Measurements from ENCODE around the gene KIF2C. TPM values are rescaled to one million over a fixed set of nuclear protein-coding genes. Genes with fewer than 3 reads are reported as not detected.

Gene KIF2C
- total RNA-seq, 4 donors from 2014 or later, result 2.5 to 8.3 (median 3.5) TPM

DNA sequence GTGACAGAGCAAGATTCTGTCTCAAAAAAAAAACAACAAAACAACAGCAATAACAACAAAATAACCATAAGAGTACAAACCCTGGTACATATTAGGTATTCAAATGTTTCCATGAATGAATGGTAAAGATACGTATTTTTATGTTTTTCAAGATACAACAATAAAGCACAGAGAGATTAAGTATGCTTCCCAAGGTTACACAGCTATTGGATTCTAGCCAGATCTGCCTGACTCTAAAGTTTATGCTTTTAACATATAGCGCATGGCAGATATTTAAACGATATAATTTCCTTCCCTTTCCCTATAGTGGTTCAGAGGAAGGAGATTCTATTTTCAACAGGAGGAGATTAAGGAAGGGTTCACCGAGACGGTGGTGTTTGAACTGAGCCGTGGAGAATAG, 34.2 kb upstream of the KIF2C start:
- Histone ChIP-seq H3K4me3 (no peak overlapping the region), H3K27me3 (no peaks in the 10 kb centered on the region), H3K27ac (no peak overlapping the region), H3K4me1 (peaks cover 0 to 8% (median 0%) of the 10 kb centered on the region in 4 donors), H3K36me3 (no peaks in the 10 kb centered on the region), H3K9me3 (no peaks in the 10 kb centered on the region)
- TF ChIP-seq, protein P1, sequence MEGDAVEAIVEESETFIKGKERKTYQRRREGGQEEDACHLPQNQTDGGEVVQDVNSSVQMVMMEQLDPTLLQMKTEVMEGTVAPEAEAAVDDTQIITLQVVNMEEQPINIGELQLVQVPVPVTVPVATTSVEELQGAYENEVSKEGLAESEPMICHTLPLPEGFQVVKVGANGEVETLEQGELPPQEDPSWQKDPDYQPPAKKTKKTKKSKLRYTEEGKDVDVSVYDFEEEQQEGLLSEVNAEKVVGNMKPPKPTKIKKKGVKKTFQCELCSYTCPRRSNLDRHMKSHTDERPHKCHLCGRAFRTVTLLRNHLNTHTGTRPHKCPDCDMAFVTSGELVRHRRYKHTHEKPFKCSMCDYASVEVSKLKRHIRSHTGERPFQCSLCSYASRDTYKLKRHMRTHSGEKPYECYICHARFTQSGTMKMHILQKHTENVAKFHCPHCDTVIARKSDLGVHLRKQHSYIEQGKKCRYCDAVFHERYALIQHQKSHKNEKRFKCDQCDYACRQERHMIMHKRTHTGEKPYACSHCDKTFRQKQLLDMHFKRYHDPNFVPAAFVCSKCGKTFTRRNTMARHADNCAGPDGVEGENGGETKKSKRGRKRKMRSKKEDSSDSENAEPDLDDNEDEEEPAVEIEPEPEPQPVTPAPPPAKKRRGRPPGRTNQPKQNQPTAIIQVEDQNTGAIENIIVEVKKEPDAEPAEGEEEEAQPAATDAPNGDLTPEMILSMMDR (IDR thresholded peaks at IDR 0.05), result no peak
- TF ChIP-seq POLR2A (IDR thresholded peaks at IDR 0.05), result no peak
- DNase-seq, result no peak

DNA sequence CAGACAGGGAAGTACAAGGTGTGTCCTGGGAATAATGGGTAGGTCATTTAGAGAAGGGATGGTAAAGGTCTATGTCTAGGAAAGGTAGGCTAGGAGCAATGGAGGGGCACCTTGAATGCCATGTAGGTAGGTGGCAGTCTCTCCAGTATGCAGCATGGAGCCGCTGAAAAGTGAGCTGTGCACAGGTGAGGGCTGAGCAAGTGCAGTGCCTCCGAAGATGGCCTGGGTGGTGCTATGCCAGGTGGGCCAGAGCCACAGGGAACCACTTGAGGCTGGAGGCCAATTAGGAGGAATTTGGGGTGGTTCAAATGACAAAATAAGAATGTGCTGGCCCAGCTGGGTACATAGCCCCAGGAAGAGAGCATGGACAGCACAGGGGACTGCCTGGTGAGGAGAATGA, 33.7 kb upstream of the KIF2C start:
- no peak for DNase-seq
- no peaks in the 10 kb centered on the region for H3K9me3 ChIP-seq
- H3K27me3 ChIP-seq, result no peaks in the 10 kb centered on the region
- no peak for TF ChIP-seq POLR2A (IDR thresholded peaks at IDR 0.05)
- TF ChIP-seq, protein P1 (IDR thresholded peaks at IDR 0.05), result no peak
- no peak overlapping the region for H3K27ac ChIP-seq
- H3K4me1 ChIP-seq, result peaks cover 0 to 8% (median 0%) of the 10 kb centered on the region in 4 donors
- H3K36me3 ChIP-seq, result no peaks in the 10 kb centered on the region
- no peak overlapping the region for H3K4me3 ChIP-seq

DNA sequence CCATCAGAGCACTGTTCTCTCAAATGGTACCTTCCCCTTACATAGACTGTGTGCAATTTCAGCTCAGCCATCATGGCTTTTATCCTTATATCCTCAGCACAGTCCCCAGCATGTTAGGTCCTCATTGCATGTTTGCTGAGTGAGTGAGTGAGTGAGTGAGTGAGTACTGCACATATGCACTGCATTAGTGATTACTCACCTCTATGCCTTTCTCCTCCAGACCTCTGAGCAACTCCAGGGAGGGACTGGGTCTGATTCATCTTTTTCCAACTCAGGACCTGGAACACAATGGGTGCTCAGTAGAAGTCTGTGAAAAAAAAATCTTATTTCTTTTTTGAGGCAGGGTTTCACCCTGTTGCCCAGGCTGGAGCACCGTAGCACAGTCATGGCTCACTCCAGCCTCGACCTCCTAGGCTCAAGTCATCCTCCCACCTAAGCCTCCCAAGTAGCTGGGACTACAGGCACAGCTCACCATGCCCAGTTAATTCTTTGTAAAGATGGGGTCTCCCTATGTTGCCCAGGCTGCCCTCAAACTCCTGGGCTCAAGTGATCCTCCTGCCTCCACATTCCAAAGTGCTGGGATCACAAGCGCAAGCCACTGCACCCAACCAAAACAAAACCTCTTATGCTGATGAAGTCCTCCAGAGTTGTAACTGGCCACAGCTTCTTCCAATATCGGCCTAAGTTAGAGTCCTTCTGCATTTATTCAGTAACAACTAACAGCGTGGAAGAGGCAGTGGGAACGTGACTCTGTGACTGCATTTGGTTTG, 32.3 kb upstream of the KIF2C start:
- H3K4me1 ChIP-seq, result peaks cover 0 to 8% (median 0%) of the 10 kb centered on the region in 4 donors
- H3K4me3 ChIP-seq, result no peak overlapping the region
- H3K27ac ChIP-seq, result no peak overlapping the region
- TF ChIP-seq, protein P1 (IDR thresholded peaks at IDR 0.05), result no peak
- no peak for TF ChIP-seq POLR2A (IDR thresholded peaks at IDR 0.05)
- H3K36me3 ChIP-seq, result no peaks in the 10 kb centered on the region
- H3K9me3 ChIP-seq, result no peaks in the 10 kb centered on the region
- DNase-seq, result peak in 1 of 3 donors; percentile 10
- H3K27me3 ChIP-seq, result no peaks in the 10 kb centered on the region

DNA sequence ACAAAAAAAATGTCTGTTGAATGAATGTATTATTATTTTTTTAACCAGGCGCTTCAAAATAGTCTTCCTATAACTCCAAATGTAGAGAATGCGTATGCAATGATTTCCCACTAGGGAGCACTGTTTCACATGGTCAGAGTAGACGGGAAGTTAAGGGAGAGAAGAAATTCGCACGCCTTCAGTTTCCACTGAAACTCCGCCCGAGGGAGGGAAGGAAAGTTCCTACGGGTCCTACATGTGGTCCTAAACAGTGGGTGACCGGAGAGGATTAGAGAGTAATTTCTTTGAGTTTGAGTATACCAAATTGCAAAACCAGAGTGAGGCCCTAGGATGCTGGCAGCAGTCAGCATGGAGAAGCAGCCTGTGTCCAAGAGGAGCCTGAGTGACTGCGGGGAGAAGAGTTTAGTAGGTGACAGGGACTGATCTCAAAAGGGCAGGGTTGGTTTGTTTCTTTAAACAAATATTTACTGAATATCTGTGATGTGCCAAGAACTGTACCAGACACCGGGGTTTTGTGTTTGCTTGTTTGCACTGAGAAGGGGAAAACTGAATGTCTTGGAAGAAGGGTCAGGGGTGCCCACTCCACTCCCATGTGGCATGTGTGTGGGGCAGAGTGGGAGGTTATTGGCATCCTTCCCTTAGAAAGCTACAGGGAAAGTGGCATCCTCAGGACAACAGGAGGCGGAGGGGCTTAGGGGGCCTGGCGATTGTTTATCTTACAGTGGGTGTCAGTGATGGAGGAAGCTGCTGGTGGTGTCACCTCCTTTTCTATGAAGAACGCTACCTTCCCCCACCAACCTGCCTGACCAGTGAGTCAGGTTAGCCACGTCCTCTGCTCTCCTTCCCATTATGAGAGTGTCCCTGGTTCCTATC, 31.4 kb upstream of the KIF2C start:
- H3K4me3 ChIP-seq, result peak overlapping the region in 1 of 4 donors; percentile 32

DNA sequence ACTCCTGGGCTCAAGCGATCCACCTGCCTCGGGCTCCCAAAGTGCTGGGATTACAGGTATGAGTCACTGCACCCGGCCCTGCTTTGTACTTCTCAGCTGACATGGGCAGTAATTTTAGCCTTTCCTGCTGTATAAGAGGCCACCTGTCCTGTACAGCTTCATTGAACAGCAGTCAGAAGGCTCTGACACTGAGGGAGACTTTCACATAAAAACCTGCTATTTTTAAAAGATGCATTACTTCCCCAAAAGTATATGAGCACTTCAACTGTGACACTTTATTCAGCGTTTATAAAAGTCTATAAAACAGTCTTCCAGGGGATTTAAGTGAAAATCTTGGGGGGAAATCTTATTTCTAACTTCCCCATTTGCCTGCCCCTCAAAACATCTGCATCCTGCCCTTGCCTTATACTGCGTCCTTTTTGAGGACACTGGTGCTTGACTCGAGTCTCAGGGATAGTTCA, 26.3 kb upstream of the KIF2C start:
- TF ChIP-seq, protein P1 (IDR thresholded peaks at IDR 0.05), result no peak
- peak in 2 of 3 donors; percentile 50 to 72 for DNase-seq
- no peaks in the 10 kb centered on the region for H3K27me3 ChIP-seq

More for the DNA sequence above, 31.4 kb upstream of the KIF2C start:
- DNase-seq, result peak in 1 of 3 donors; percentile 44
- Histone ChIP-seq H3K27ac (no peak overlapping the region), H3K4me1 (peaks cover 0 to 11% (median 0%) of the 10 kb centered on the region in 4 donors), H3K27me3 (no peaks in the 10 kb centered on the region), H3K36me3 (no peaks in the 10 kb centered on the region), H3K9me3 (no peaks in the 10 kb centered on the region)
- TF ChIP-seq, protein P1 (IDR thresholded peaks at IDR 0.05), result peak; percentile 38 to 73 (median 66)
- no peak for TF ChIP-seq POLR2A (IDR thresholded peaks at IDR 0.05)

More for the DNA sequence above, 26.3 kb upstream of the KIF2C start:
- H3K4me3 ChIP-seq, result peak overlapping the region in 1 of 4 donors; percentile 8
- H3K36me3 ChIP-seq, result no peaks in the 10 kb centered on the region
- peaks cover 0 to 14% (median 5%) of the 10 kb centered on the region in 4 donors for H3K4me1 ChIP-seq
- no peaks in the 10 kb centered on the region for H3K9me3 ChIP-seq
- peak overlapping the region in 3 of 4 donors; percentile 13 to 78 (median 60) for H3K27ac ChIP-seq
